Smooth muscle cell of trachea (primary cell): ENCODE results near the gene MED17. TPM values are rescaled to one million over a fixed set of nuclear protein-coding genes. Genes with fewer than 3 reads are reported as not detected.

Source experiments
- total RNA-seq: library from RNA; depleted of rRNA; stranded (reverse); fragments of >200 nt; gene quantifications from 2 replicates; pipeline ENCODE4 v1.2.1, GENCODE V29; 2014

MED17 gene
- total RNA-seq: 21.0 and 30.5 TPM in 2 replicates

DNA sequence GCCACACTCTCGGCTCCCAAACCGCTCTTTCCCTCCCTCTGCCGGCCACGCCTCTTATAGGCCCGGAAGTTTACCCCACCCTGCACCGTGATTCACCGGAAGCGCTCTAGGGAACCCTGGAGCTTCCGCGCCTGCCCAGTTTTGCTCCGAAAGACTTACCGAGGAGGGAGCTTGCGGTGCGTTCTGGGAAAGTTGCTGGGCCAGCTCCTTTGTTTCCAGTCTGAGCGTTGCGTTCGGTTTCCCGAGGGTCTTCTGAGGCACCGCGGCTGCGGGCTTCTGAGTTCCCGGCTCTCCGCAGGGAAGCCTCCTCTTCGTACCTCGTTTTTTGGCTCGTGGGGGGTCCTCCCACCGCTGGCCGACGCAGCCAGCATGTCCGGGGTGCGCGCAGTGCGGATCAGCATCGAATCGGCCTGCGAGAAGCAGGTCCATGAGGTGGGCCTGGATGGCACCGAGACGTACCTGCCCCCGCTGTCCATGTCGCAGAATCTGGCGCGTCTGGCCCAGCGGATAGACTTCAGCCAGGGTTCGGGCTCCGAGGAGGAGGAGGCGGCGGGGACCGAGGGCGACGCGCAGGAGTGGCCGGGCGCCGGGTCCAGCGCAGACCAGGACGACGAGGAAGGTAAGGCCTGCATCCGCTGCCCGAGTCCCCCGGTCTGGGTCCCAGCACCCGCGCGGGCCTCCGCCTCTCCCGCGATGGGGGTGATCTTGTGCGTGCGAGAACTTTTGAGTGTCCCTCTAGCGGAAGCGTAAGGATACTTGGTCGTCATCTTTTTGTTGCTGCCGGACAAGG is at the start of gene MED17:
TSS of gene MED17 (plus strand) at position 138 of the 790 bp plus-strand sequence. CDS start at position 370, 232 bp downstream.

DNA sequence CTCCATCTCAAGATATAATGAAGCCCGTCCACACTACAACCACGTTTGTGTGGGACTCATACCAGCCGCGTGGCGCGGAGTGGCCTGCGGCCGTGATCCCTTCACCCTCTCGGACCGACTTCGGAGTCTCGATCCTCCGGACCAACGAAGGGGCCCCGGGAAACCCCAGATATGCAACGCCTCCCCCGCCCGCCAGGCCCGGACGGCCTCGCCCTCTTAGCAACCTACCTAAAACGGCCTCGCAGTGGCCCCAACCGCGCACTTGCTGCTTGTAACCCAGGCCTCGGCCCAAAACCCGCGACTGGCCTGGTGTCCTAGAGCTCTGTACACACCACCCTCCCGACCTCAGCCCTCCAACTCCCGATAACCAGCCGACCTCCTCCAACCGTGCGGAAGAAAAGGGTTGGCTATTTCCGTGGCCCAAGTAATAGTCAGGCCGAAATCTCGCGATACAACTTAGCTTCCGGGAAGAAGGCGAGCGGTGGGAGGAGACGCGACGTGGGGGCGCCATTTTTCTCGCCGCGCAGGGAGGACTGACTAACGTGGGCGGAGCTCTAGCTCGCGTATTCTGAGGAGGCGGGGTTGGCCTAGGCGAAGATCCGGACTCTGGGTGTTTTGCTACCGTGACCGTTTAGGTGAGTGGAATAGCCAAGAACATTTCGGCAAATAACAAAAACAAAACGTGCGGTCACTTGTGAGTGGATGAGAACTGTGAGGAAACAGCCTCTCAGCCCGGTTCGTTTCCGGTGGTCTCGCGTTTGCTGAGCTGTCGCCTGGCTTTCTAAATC is 42.8 kb upstream of the MED17 start, which contains the start of the genes C11orf54 and TAF1D:
TSS of gene C11orf54 (plus strand) at position 579 of the 788 bp plus-strand sequence. CDS start 5,722 bp downstream, outside the sequence.
TSS of gene TAF1D (minus strand) at position 402 of the 788 bp plus-strand sequence. CDS start 2,191 bp downstream, outside the sequence.

DNA sequence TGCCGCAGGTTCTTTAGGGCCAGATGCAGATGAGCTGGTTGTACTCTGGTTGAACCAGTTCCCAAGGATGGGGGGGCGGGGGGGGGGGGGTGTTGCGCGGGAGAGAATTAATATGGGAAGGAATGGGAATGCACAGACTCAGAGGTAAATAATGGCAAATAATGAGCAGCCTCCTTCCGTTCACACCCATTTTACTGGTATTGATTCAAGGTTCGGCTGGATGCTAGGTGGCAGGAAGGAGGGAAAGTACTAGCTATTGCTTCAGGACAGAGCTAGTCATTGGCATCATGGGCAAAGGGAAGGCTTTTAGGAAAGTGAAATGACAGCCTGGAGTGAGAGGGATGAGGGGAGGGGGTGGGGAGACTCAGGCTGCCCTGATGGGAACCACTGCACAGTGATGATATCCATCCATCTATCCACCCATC is 66.5 kb downstream of the MED17 start, which contains the start of gene VSTM5:
TSS of gene VSTM5 (minus strand) at position 25 of the 425 bp plus-strand sequence. CDS start 116 bp downstream, outside the sequence.

Other genes starting within 250 kb of the MED17 start
- 2.9 and 7.1 TPM in 2 replicates for gene SMCO4, start 240.9 kb upstream of the MED17 start, total RNA-seq
- gene CEP295, start 122.6 kb upstream of the MED17 start, total RNA-seq: 12.2 and 17.3 TPM in 2 replicates
- 88.2 and 130 TPM in 2 replicates for gene TAF1D, start 42.8 kb upstream of the MED17 start, total RNA-seq
- gene C11orf54, start 42.6 kb upstream of the MED17 start, total RNA-seq: 20.7 and 32.9 TPM in 2 replicates
- under 0.01 TPM in 1 of 2 replicates, not detected in the other for gene VSTM5, start 66.3 kb downstream of the MED17 start, total RNA-seq
- not detected in 2 replicates for gene HEPHL1, start 237.1 kb downstream of the MED17 start, total RNA-seq